H1 (cell line): ENCODE measurements around the gene DCHS1. TPM values are rescaled to one million over a fixed set of nuclear protein-coding genes. Genes with fewer than 3 reads are reported as not detected.

Experiments used
- CTCF ChIA-PET: fragments of 300-600 bp; sonication (Branson Sonifier 250); formaldehyde crosslinking; loops from one replicate; lab custom pipeline; 2021; ENCODE audit not compliant: partially characterized antibody; lab: Charles Lee
- POLR2A ChIA-PET: fragments of 300-600 bp; sonication (Branson Sonifier 250); formaldehyde crosslinking; loops from one replicate; lab custom pipeline; 2021; ENCODE audit warnings: inconsistent platforms; ENCODE audit not compliant: partially characterized antibody; lab: Charles Lee
- DNase-seq, 2 experiments: peaks; one replicate each; pipeline versions ENCODE4 v3.0.0 to v3.0.0-alpha.2; 2010 to 2022; ENCODE audit warnings: low spot score in 2 of 2, low read depth in 1 of 2, mixed read lengths in 1 of 2
- FAIRE-seq: peaks from 2 replicates; lab custom pipeline; 2011; peaks lifted over from hg19 to GRCh38; lab: Jason Lieb, UNC
- H2AFZ ChIP-seq: 2 replicates; pipeline ENCODE4 v1.8.1; 2012; ENCODE audit warnings: low read length, inconsistent platforms
- H2AK5ac ChIP-seq: 2 replicates; pipeline ENCODE4 v1.6.1; 2013; ENCODE audit warnings: low read depth, low read length
- H2BK120ac ChIP-seq: replicated peaks from 2 replicates; pipeline ENCODE3; 2013; ENCODE audit warnings: low read depth, low read length, inconsistent platforms
- H2BK12ac ChIP-seq: 2 replicates; pipeline ENCODE4 v1.6.1; 2013; ENCODE audit warnings: low read depth, low read length
- H2BK15ac ChIP-seq: 2 replicates; pipeline ENCODE4 v1.6.1; 2013; ENCODE audit warnings: low read length
- H2BK20ac ChIP-seq: 2 replicates; pipeline ENCODE4 v1.6.1; 2013; ENCODE audit warnings: low read length
- H2BK5ac ChIP-seq: 2 replicates; pipeline ENCODE4 v1.6.1; 2013; ENCODE audit warnings: low read depth, low read length
- H3K14ac ChIP-seq: 2 replicates; pipeline ENCODE4 v1.6.1; 2013; ENCODE audit warnings: inconsistent platforms; ENCODE audit not compliant: insufficient read length
- H3K18ac ChIP-seq: 2 replicates; pipeline ENCODE4 v1.6.1; 2013; ENCODE audit warnings: low read length; ENCODE audit errors: extremely low read depth
- H3K23ac ChIP-seq: 2 replicates; pipeline ENCODE4 v1.6.1; 2013; ENCODE audit warnings: inconsistent platforms; ENCODE audit not compliant: insufficient read length
- H3K23me2 ChIP-seq: 2 replicates; pipeline ENCODE4 v1.6.1; 2013; ENCODE audit warnings: low read depth, low read length
- H3K27ac ChIP-seq: 2 replicates; pipeline ENCODE4 v1.6.1; 2011; ENCODE audit warnings: low read depth, low read length, inconsistent platforms
- H3K27me3 ChIP-seq, 4 experiments: replicated peaks in 1 of 4; 1 replicate in 1 of 4; 2 replicates in 3 of 4; pipeline versions ENCODE4 v1.6.1 to v1.8.1; 2011 to 2013; ENCODE audit warnings: low read length in 3 of 4, mild to moderate bottlenecking in 3 of 4, inconsistent platforms in 2 of 4, mixed read lengths in 2 of 4, moderate library complexity in 1 of 4; ENCODE audit not compliant: control insufficient read depth in 3 of 4, insufficient read depth in 3 of 4; ENCODE audit errors: extremely low read depth in 1 of 4
- H3K36me3 ChIP-seq, 4 experiments: 2 replicates each; pipeline versions ENCODE4 v1.6.1 to v1.8.1; 2011 to 2013; ENCODE audit warnings: mild to moderate bottlenecking in 4 of 4, low read length in 3 of 4, moderate library complexity in 2 of 4, control low read depth in 1 of 4, inconsistent platforms in 1 of 4; ENCODE audit not compliant: insufficient read depth in 4 of 4, control insufficient read depth in 2 of 4
- H3K4ac ChIP-seq: replicated peaks from 2 replicates; pipeline ENCODE3; 2013; ENCODE audit warnings: low read length, low read depth, mixed read lengths, inconsistent platforms; ENCODE audit not compliant: insufficient read length
- H3K4me1 ChIP-seq, 4 experiments: replicated peaks in 1 of 4; 1 replicate in 1 of 4; 2 replicates in 3 of 4; pipeline versions ENCODE4 v1.6.1 to v1.8.1; 2011 to 2013; ENCODE audit warnings: low read length in 3 of 4, inconsistent platforms in 2 of 4, mixed read lengths in 1 of 4; ENCODE audit not compliant: insufficient read depth in 4 of 4, control insufficient read depth in 3 of 4
- H3K4me2 ChIP-seq, 2 experiments: 2 replicates each; pipeline versions ENCODE4 v1.6.1 to v1.8.1; 2011 to 2013; ENCODE audit warnings: low read depth in 2 of 2, low read length in 2 of 2, control low read depth in 1 of 2, inconsistent platforms in 1 of 2, mild to moderate bottlenecking in 1 of 2; ENCODE audit not compliant: insufficient read depth in 1 of 2
- H3K4me3 ChIP-seq, 4 experiments: fragments of 200-600, 300-600 bp in 1 of 4; sonication (generic), shearing (Covaris generic), sonication (Bioruptor Twin) in 1 of 4; 2 replicates each; pipeline versions ENCODE4 v1.5.1 to v1.8.1; 2011 to 2016; ENCODE audit warnings: low read length in 4 of 4, low read depth in 3 of 4, control low read depth in 2 of 4, inconsistent platforms in 2 of 4, mild to moderate bottlenecking in 2 of 4, mixed read lengths in 1 of 4, moderate library complexity in 1 of 4; ENCODE audit not compliant: insufficient read depth in 2 of 4; ENCODE audit errors: extremely low read depth in 1 of 4
- H3K56ac ChIP-seq: replicated peaks from 2 replicates; pipeline ENCODE3; 2013; ENCODE audit warnings: low read depth, mild to moderate bottlenecking, mixed read lengths, low read length, inconsistent platforms; ENCODE audit not compliant: insufficient read length
- H3K79me1 ChIP-seq: 2 replicates; pipeline ENCODE4 v1.6.1; 2013; ENCODE audit warnings: low read depth, low read length, control low read depth
- H3K79me2 ChIP-seq, 2 experiments: 2 replicates each; pipeline versions ENCODE4 v1.6.1 to v1.8.1; 2012 to 2013; ENCODE audit warnings: low read length in 2 of 2, mild to moderate bottlenecking in 2 of 2, inconsistent platforms in 1 of 2; ENCODE audit not compliant: insufficient read depth in 2 of 2, control insufficient read depth in 1 of 2
- H3K9ac ChIP-seq, 4 experiments: replicated peaks in 1 of 4; 1 replicate in 1 of 4; 2 replicates in 3 of 4; pipeline versions ENCODE4 v1.6.1 to v1.8.1; 2011 to 2013; ENCODE audit warnings: low read depth in 3 of 4, low read length in 3 of 4, control low read depth in 2 of 4, mild to moderate bottlenecking in 2 of 4, moderate library complexity in 2 of 4, inconsistent platforms in 1 of 4; ENCODE audit errors: extremely low read depth in 1 of 4
- H3K9me3 ChIP-seq, 2 experiments: 2 replicates each; pipeline versions ENCODE4 v1.6.1 to v1.8.1; 2012 to 2013; ENCODE audit warnings: mild to moderate bottlenecking in 2 of 2, moderate library complexity in 2 of 2, control low read depth in 1 of 2, inconsistent platforms in 1 of 2, low read depth in 1 of 2, low read length in 1 of 2, mixed read lengths in 1 of 2; ENCODE audit not compliant: insufficient read depth in 2 of 2
- H4K20me1 ChIP-seq, 2 experiments: replicated peaks in 1 of 2; 2 replicates each; pipeline versions ENCODE3 to v1.8.1; 2011 to 2013; ENCODE audit warnings: inconsistent platforms in 2 of 2, low read length in 2 of 2, mild to moderate bottlenecking in 1 of 2; ENCODE audit not compliant: insufficient read depth in 2 of 2, control insufficient read depth in 1 of 2
- H4K5ac ChIP-seq: 2 replicates; pipeline ENCODE4 v1.6.1; 2013; ENCODE audit warnings: low read length, low read depth, mixed read lengths, inconsistent platforms; ENCODE audit not compliant: insufficient read length
- H4K8ac ChIP-seq: 2 replicates; pipeline ENCODE4 v1.8.0; 2013; ENCODE audit warnings: mild to moderate bottlenecking, moderate library complexity, low read length, inconsistent platforms; ENCODE audit not compliant: insufficient read depth; ENCODE audit errors: extremely low read depth
- H4K91ac ChIP-seq: replicated peaks from 2 replicates; pipeline ENCODE3; 2013; ENCODE audit warnings: low read length, mixed read lengths, inconsistent platforms; ENCODE audit not compliant: insufficient read length
- CBX8 ChIP-seq: fragments of 300-800, 300-1000 bp; sonication (generic); IDR thresholded peaks from 2 replicates; pipeline ENCODE4 v1.7.1; 2016; ENCODE audit warnings: low read depth, low read length, borderline replicate concordance
- SAP30 ChIP-seq: fragments of 300-600 bp; sonication (generic); IDR thresholded peaks from 2 replicates; pipeline ENCODE4 v1.7.1; 2012; ENCODE audit warnings: low read length, moderate library complexity, mild to moderate bottlenecking, inconsistent platforms; ENCODE audit not compliant: insufficient read depth, insufficient replicate concordance
- YY1 ChIP-seq: IDR thresholded peaks from 2 replicates; pipeline ENCODE4 v1.6.1; 2011; ENCODE audit warnings: low read depth, mild to moderate bottlenecking, low read length
- WGBS, 2 experiments: shearing (Covaris generic) in 1 of 2; methylation state at CpG; one replicate each; pipeline versions ENCODE4 v1.1.6 to v1.1.7; 2013 to 2015; ENCODE audit warnings: low lambda C conversion rate in 2 of 2, mixed read lengths in 2 of 2, inconsistent platforms in 1 of 2, low coverage in 1 of 2, missing lambda C conversion rate in 1 of 2; ENCODE audit not compliant: insufficient replicate concordance in 2 of 2, insufficient coverage in 1 of 2, insufficient read length in 1 of 2; ENCODE audit errors: extremely low coverage in 1 of 2, missing lambda C conversion rate in 1 of 2; 5-methylcytosine and 5-hydroxymethylcytosine counted together
- polyA plus RNA-seq, 7 experiments: library from polyadenylated mRNA; depleted of rRNA in 3 of 7; stranded (reverse) in 5 of 7; unstranded in 2 of 7; fragments of >200 nt in 5 of 7; fragments of 200-250 nt in 2 of 7; gene quantifications; 1 replicate in 5 of 7; 2 replicates in 1 of 7; 4 replicates in 1 of 7; pipeline versions ENCODE4 v1.2.1 to v1.2.3, GENCODE V29; 2011 to 2013; ENCODE audit warnings: missing spikeins in 2 of 7, mixed read lengths in 2 of 7
- total RNA-seq: library from RNA; stranded (reverse); fragmentation: NEBNext Ultra II Directional; extraction: Animal tissue kit (Norgen Biotek cat#: 25700); gene quantifications from 2 replicates; pipeline ENCODE4 v1.2.1, GENCODE V29; 2021

The DCHS1 gene
- total and polyA plus RNA-seq, 2 of the 8 experiments (the other 6 are each of a cell fraction or from before 2014, with no cell fraction given) = 8.2 to 10.5 TPM

DNA sequence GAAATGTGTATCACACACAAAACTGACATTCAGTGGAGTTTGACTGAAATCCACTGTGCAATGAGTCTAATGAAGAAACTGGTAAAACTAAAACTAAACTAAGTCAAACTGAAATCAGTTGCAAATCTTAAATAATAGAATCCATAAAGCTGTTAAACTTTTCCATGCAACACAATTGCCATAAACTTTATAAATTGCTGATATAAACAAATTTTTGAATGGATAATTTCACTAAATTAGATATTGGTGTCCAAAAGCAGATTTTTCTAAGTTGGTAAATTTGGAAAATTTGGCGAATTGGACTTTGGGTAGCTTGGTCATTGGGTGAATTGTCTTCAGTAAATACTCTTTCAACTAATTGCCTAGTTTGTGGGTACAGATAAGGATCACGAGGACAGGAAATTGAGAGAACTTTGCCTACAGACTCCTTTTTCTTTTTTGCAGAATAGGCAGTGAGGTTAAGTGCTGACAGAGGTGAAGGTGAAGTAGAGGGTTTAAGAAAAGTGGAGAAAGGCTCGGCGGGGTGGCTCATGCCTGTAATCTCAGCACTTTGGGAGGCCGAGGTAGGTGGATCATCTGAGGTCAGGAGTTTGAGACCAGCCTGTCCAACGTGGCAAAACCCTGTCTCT is 14.7 kb upstream of the DCHS1 start:
- H2BK120ac ChIP-seq = no peak overlapping the region
- H2BK20ac ChIP-seq = no peak overlapping the region
- ChIA-PET CTCF (interaction anchor here (0.5 to 0.9 kb wide), 2 partner anchors 49 to 57 kb away, joined by 3 to 5 read pairs; no protein-coding TSS in a partner anchor), POLR2A (interaction anchor here (1.3 to 3.4 kb wide), 3 partner anchors 9 to 11 kb away, joined by 3 to 32 read pairs (median 6); partner anchors contain the start of gene MRPL17)
- H3K9me3 ChIP-seq = no peaks in the 10 kb centered on the region
- H2BK15ac ChIP-seq = no peak overlapping the region
- no peak overlapping the region for H3K9ac ChIP-seq
- FAIRE-seq (no peak), DNase-seq (no peak)
- H3K27ac ChIP-seq = no peak overlapping the region
- no peak for TF ChIP-seq CBX8
- no peak for TF ChIP-seq SAP30
- no peak for TF ChIP-seq YY1
- no peak overlapping the region for H4K5ac ChIP-seq
- WGBS, 2 experiments = 75% methylated on average over 6 of the region's 6 CpGs; no CpG with 5 or more reads in 1 of the 2 experiments
- H4K91ac ChIP-seq = no peak overlapping the region
- no peak overlapping the region for H3K56ac ChIP-seq
- no peaks in the 10 kb centered on the region for H4K20me1 ChIP-seq
- H3K4me3 ChIP-seq = no peak overlapping the region
- H3K14ac ChIP-seq = no peak overlapping the region
- no peaks in the 10 kb centered on the region for H3K79me2 ChIP-seq
- no peak overlapping the region for H3K4ac ChIP-seq
- no peak overlapping the region for H2AFZ ChIP-seq
- H2BK5ac ChIP-seq = no peak overlapping the region
- H2AK5ac ChIP-seq = no peak overlapping the region
- no peaks in the 10 kb centered on the region; the same call in 1 of the 2 replicates for H3K23me2 ChIP-seq
- H3K36me3 ChIP-seq = no peaks in the 10 kb centered on the region
- no peaks in the 10 kb centered on the region for H3K79me1 ChIP-seq
- no peak overlapping the region for H4K8ac ChIP-seq
- H3K18ac ChIP-seq = no peak overlapping the region
- H3K4me1 ChIP-seq = no peaks in the 10 kb centered on the region
- no peaks in the 10 kb centered on the region for H3K27me3 ChIP-seq
- no peak overlapping the region for H3K23ac ChIP-seq
- no peak overlapping the region for H3K4me2 ChIP-seq
- H2BK12ac ChIP-seq = no peak overlapping the region
